CD8-positive, alpha-beta memory T cell (primary cell): ENCODE measurements around the gene GTF2IRD1. TPM values are rescaled to one million over a fixed set of nuclear protein-coding genes. Genes with fewer than 3 reads are reported as not detected.
A peak's percentile ranks its signal among the peaks of the same experiment; 100 is the strongest.

ENCODE experiments used
- CTCF ChIA-PET: fragments of 350-600 bp; sonication (Branson Sonifier 250); formaldehyde crosslinking; loops from one replicate; lab custom pipeline; 2021; ENCODE audit warnings: antibody characterized with exemption; lab: Charles Lee
- POLR2A ChIA-PET: fragments of 350-600 bp; sonication (Branson Sonifier 250); formaldehyde crosslinking; loops from one replicate; lab custom pipeline; 2021; ENCODE audit warnings: antibody characterized with exemption; lab: Charles Lee
- DNase-seq, 5 donors: peaks; one replicate each; pipeline versions ENCODE4 v3.0.0 to v3.0.0-alpha.2; 2020 to 2022; ENCODE audit warnings: mixed read lengths in 1 of 5
- H3K27ac ChIP-seq: one replicate; pipeline ENCODE4 v1.7.0; 2013; ENCODE audit warnings: low read depth, mild to moderate bottlenecking, low read length, moderate library complexity
- H3K27me3 ChIP-seq: 2 replicates; pipeline ENCODE4 v1.7.0; 2013; ENCODE audit warnings: low read length, mild to moderate bottlenecking; ENCODE audit not compliant: insufficient read depth, poor library complexity, severe bottlenecking
- H3K36me3 ChIP-seq: 2 replicates; pipeline ENCODE4 v1.7.0; 2013; ENCODE audit warnings: mild to moderate bottlenecking, low read length, moderate library complexity; ENCODE audit not compliant: insufficient read depth
- H3K4me1 ChIP-seq: 2 replicates; pipeline ENCODE4 v1.7.0; 2013; ENCODE audit warnings: mild to moderate bottlenecking, low read length, moderate library complexity; ENCODE audit not compliant: insufficient read depth
- H3K4me3 ChIP-seq: 2 replicates; pipeline ENCODE4 v1.7.0; 2013; ENCODE audit warnings: mild to moderate bottlenecking, low read length
- H3K9me3 ChIP-seq: 2 replicates; pipeline ENCODE4 v1.7.0; 2013; ENCODE audit warnings: mild to moderate bottlenecking, low read length
- H3K27ac Mint-ChIP-seq, 8 donors: one replicate each; pipeline ENCODE4 v1.8.0; 2020 to 2021; ENCODE audit warnings: mixed read lengths in 8 of 8, mild to moderate bottlenecking in 6 of 8, inconsistent platforms in 3 of 8, moderate library complexity in 3 of 8
- H3K27me3 Mint-ChIP-seq, 2 donors: one replicate each; pipeline ENCODE4 v1.8.0; 2020 to 2021; ENCODE audit warnings: mixed read lengths in 2 of 2, mild to moderate bottlenecking in 1 of 2, moderate library complexity in 1 of 2
- H3K36me3 Mint-ChIP-seq, 3 donors: one replicate each; pipeline ENCODE4 v1.8.0; 2020 to 2021; ENCODE audit warnings: mixed read lengths in 3 of 3, inconsistent platforms in 1 of 3, mild to moderate bottlenecking in 1 of 3
- H3K4me1 Mint-ChIP-seq, 3 donors: one replicate each; pipeline ENCODE4 v1.8.0; 2020 to 2021; ENCODE audit warnings: mixed read lengths in 3 of 3, inconsistent platforms in 1 of 3, mild to moderate bottlenecking in 1 of 3
- H3K4me3 Mint-ChIP-seq, 7 donors: one replicate each; pipeline ENCODE4 v1.8.0; 2020 to 2021; ENCODE audit warnings: mixed read lengths in 7 of 7, mild to moderate bottlenecking in 6 of 7, moderate library complexity in 4 of 7, inconsistent platforms in 2 of 7
- H3K9me3 Mint-ChIP-seq, 5 donors: one replicate each; pipeline ENCODE4 v1.8.0; 2020 to 2022; ENCODE audit warnings: mixed read lengths in 5 of 5, mild to moderate bottlenecking in 3 of 5, moderate library complexity in 2 of 5, inconsistent platforms in 1 of 5
- polyA plus RNA-seq: library from polyadenylated mRNA; unstranded; fragments of 300-500 nt; fragmentation: Illumina TruSeq; gene quantifications from one replicate; pipeline ENCODE4 v1.2.3, GENCODE V29; 2021
- total RNA-seq, 2 experiments: library from RNA; stranded (reverse); gene quantifications; one replicate each; pipeline ENCODE4 v1.2.3, GENCODE V29; 2021

GTF2IRD1 gene
- total RNA-seq (under 1 TPM; 0.42 to 0.88 TPM), polyA plus RNA-seq (not detected)

- peaks cover 12 to 24% (median 19%) of the 10 kb centered on the region in 3 donors for H3K4me1 Mint-ChIP-seq
- H3K27me3 ChIP-seq: no peaks in the 10 kb centered on the region
- H3K4me3 Mint-ChIP-seq: peak within 1 kb of the TSS; percentile 63 to 82 (median 81)
- peak within 1 kb of the TSS; percentile 76 to 94 (median 87) for H3K27ac Mint-ChIP-seq
- peak within 1 kb of the TSS; percentile 37 for H3K4me3 ChIP-seq
- ChIA-PET POLR2A (no interaction called here), CTCF (no interaction called here)
- H3K27ac ChIP-seq: no peak within 1 kb of the TSS
- DNase-seq: peak; percentile 19 to 62 (median 28)
- H3K36me3 ChIP-seq: no peaks in the 10 kb centered on the region
- peaks cover 12 to 19% of the 10 kb centered on the region in 2 donors for H3K27me3 Mint-ChIP-seq
- H3K9me3 ChIP-seq: no peaks in the 10 kb centered on the region
- H3K4me1 ChIP-seq: peaks cover 12% of the 10 kb centered on the region
- H3K36me3 Mint-ChIP-seq: no peaks in the 10 kb centered on the region
- H3K9me3 Mint-ChIP-seq: no peaks in the 10 kb centered on the region
Observed at GRCh38 chr7:74453322-74454011, at the start of gene GTF2IRD1. Gene GTF2IRD1 (plus strand): TSS chr7:74453906. CDS start chr7:74508081, 54,175 bp downstream.

GRCh38 chr7:74404388-74404700, 49.4 kb upstream of the GTF2IRD1 start:
- H3K27ac Mint-ChIP-seq: no peak overlapping the region
- POLR2A ChIA-PET: no interaction called here
- H3K27me3 Mint-ChIP-seq: peaks cover 0 to 2% of the 10 kb centered on the region in 2 donors
- DNase-seq: no peak
- Histone ChIP-seq H3K27ac (no peak overlapping the region), H3K36me3 (no peaks in the 10 kb centered on the region), H3K27me3 (no peaks in the 10 kb centered on the region), H3K9me3 (no peaks in the 10 kb centered on the region), H3K4me1 (no peaks in the 10 kb centered on the region), H3K4me3 (no peak overlapping the region)
- H3K4me1 Mint-ChIP-seq: peaks cover 0 to 2% (median 0%) of the 10 kb centered on the region in 3 donors
- H3K4me3 Mint-ChIP-seq: no peak overlapping the region
- CTCF ChIA-PET: interaction anchor here (2.1 to 4.2 kb wide), 2 partner anchors 198 to 337 kb away, joined by 9 to 14 read pairs; no protein-coding TSS in a partner anchor
- no peaks in the 10 kb centered on the region for H3K9me3 Mint-ChIP-seq
- no peaks in the 10 kb centered on the region for H3K36me3 Mint-ChIP-seq

- CTCF ChIA-PET: interaction anchor here (1.7 to 4.2 kb wide), 3 partner anchors 13 to 337 kb away, joined by 5 to 14 read pairs (median 9); no protein-coding TSS in a partner anchor
- no peaks in the 10 kb centered on the region for H3K4me1 ChIP-seq
Observed at GRCh38 chr7:74404741-74405140, 49.0 kb upstream of the GTF2IRD1 start.

GRCh38 chr7:74405191-74405898, 48.4 kb upstream of the GTF2IRD1 start:
- no peaks in the 10 kb centered on the region for H3K36me3 ChIP-seq
- H3K27me3 ChIP-seq: no peaks in the 10 kb centered on the region
- H3K27ac Mint-ChIP-seq: no peak overlapping the region
- ChIA-PET CTCF (interaction anchor here (1.7 to 4.2 kb wide), 3 partner anchors 13 to 338 kb away, joined by 5 to 14 read pairs (median 9); no protein-coding TSS in a partner anchor), POLR2A (no interaction called here)
- H3K9me3 ChIP-seq: no peaks in the 10 kb centered on the region
- H3K4me1 Mint-ChIP-seq: peaks cover 0 to 2% (median 0%) of the 10 kb centered on the region in 3 donors
- H3K27me3 Mint-ChIP-seq: peaks cover 0 to 2% of the 10 kb centered on the region in 2 donors
- no peak overlapping the region for H3K4me3 ChIP-seq
- DNase-seq: no peak
- H3K4me1 ChIP-seq: no peaks in the 10 kb centered on the region
- no peaks in the 10 kb centered on the region for H3K36me3 Mint-ChIP-seq
- H3K4me3 Mint-ChIP-seq: no peak overlapping the region
- no peak overlapping the region for H3K27ac ChIP-seq
- no peaks in the 10 kb centered on the region for H3K9me3 Mint-ChIP-seq

More at GRCh38 chr7:74404741-74405140, 49.0 kb upstream of the GTF2IRD1 start:
- H3K36me3 ChIP-seq: no peaks in the 10 kb centered on the region
- H3K36me3 Mint-ChIP-seq: no peaks in the 10 kb centered on the region
- no peak overlapping the region for H3K27ac Mint-ChIP-seq
- POLR2A ChIA-PET: no interaction called here
- no peak for DNase-seq
- peaks cover 0 to 2% (median 0%) of the 10 kb centered on the region in 3 donors for H3K4me1 Mint-ChIP-seq
- H3K9me3 ChIP-seq: no peaks in the 10 kb centered on the region
- peaks cover 0 to 2% of the 10 kb centered on the region in 2 donors for H3K27me3 Mint-ChIP-seq
- H3K27ac ChIP-seq: no peak overlapping the region
- no peak overlapping the region for H3K4me3 ChIP-seq
- no peaks in the 10 kb centered on the region for H3K27me3 ChIP-seq
- no peaks in the 10 kb centered on the region for H3K9me3 Mint-ChIP-seq
- H3K4me3 Mint-ChIP-seq: no peak overlapping the region

- Histone ChIP-seq H3K9me3 (no peaks in the 10 kb centered on the region), H3K36me3 (no peaks in the 10 kb centered on the region), H3K27ac (no peak overlapping the region), H3K27me3 (no peaks in the 10 kb centered on the region), H3K4me3 (no peak overlapping the region), H3K4me1 (no peaks in the 10 kb centered on the region)
- H3K36me3 Mint-ChIP-seq: no peaks in the 10 kb centered on the region
- no peak overlapping the region for H3K4me3 Mint-ChIP-seq
- peaks cover 0 to 2% (median 0%) of the 10 kb centered on the region in 3 donors for H3K4me1 Mint-ChIP-seq
- POLR2A ChIA-PET: no interaction called here
- no peak overlapping the region for H3K27ac Mint-ChIP-seq
- no peak for DNase-seq
- peaks cover 0 to 3% of the 10 kb centered on the region in 2 donors for H3K27me3 Mint-ChIP-seq
- CTCF ChIA-PET: interaction anchor here (1.7 to 4.2 kb wide), 2 partner anchors 12 to 199 kb away, joined by 5 to 14 read pairs; no protein-coding TSS in a partner anchor
- H3K9me3 Mint-ChIP-seq: no peaks in the 10 kb centered on the region
Observed at GRCh38 chr7:74405899-74406512, 47.7 kb upstream of the GTF2IRD1 start.

GRCh38 chr7:74407958-74408357, 45.7 kb upstream of the GTF2IRD1 start:
- no peak overlapping the region for H3K27ac ChIP-seq
- no peaks in the 10 kb centered on the region for H3K4me1 ChIP-seq
- no peaks in the 10 kb centered on the region for H3K9me3 Mint-ChIP-seq
- CTCF ChIA-PET: interaction anchor here (4.2 kb wide), 1 partner anchor 201 kb away, joined by 14 read pairs; no protein-coding TSS in a partner anchor
- DNase-seq: no peak
- H3K4me3 Mint-ChIP-seq: no peak overlapping the region
- no peaks in the 10 kb centered on the region for H3K36me3 Mint-ChIP-seq
- H3K27ac Mint-ChIP-seq: no peak overlapping the region
- POLR2A ChIA-PET: no interaction called here
- no peak overlapping the region for H3K4me3 ChIP-seq
- H3K36me3 ChIP-seq: no peaks in the 10 kb centered on the region
- peaks cover 0 to 3% of the 10 kb centered on the region in 2 donors for H3K27me3 Mint-ChIP-seq
- no peaks in the 10 kb centered on the region for H3K4me1 Mint-ChIP-seq
- H3K27me3 ChIP-seq: no peaks in the 10 kb centered on the region
- no peaks in the 10 kb centered on the region for H3K9me3 ChIP-seq

- H3K36me3 Mint-ChIP-seq: no peaks in the 10 kb centered on the region
Observed at GRCh38 chr7:74409571-74409970, 44.1 kb upstream of the GTF2IRD1 start.

More at GRCh38 chr7:74409571-74409970, 44.1 kb upstream of the GTF2IRD1 start:
- Mint-ChIP-seq H3K4me1 (no peaks in the 10 kb centered on the region), H3K9me3 (no peaks in the 10 kb centered on the region), H3K4me3 (no peak overlapping the region), H3K27ac (no peak overlapping the region), H3K27me3 (peaks cover 0 to 3% of the 10 kb centered on the region in 2 donors)
- H3K27me3 ChIP-seq: no peaks in the 10 kb centered on the region
- CTCF ChIA-PET: no interaction called here
- no peaks in the 10 kb centered on the region for H3K36me3 ChIP-seq
- no peaks in the 10 kb centered on the region for H3K4me1 ChIP-seq
- H3K4me3 ChIP-seq: no peak overlapping the region
- no peak for DNase-seq
- POLR2A ChIA-PET: no interaction called here
- no peak overlapping the region for H3K27ac ChIP-seq
- no peaks in the 10 kb centered on the region for H3K9me3 ChIP-seq
